ENCODE measurements around the gene BAD.

The BAD gene

GRCh38 chr11:64299847-64300648 lies 15.6 kb upstream of the BAD start, which contains the start of gene CATSPERZ:
TSS of gene CATSPERZ (plus strand) at chr11:64300358. CDS start at chr11:64300411, 53 bp downstream.
- no peak for DNase-seq (ENCODE audit: insufficient read length)
- no peak for FAIRE-seq
- TF ChIP-seq POLR2A (IDR thresholded peaks at IDR 0.05; ENCODE audit: low read depth, low read length) = no peak
- TF ChIP-seq TAF1 (IDR thresholded peaks at IDR 0.05; ENCODE audit: borderline replicate concordance, low read depth, low read length) = no peak
- TF ChIP-seq POLR2AphosphoS5 (IDR thresholded peaks at IDR 0.05; ENCODE audit: low read depth, low read length) = no peak

DNA sequence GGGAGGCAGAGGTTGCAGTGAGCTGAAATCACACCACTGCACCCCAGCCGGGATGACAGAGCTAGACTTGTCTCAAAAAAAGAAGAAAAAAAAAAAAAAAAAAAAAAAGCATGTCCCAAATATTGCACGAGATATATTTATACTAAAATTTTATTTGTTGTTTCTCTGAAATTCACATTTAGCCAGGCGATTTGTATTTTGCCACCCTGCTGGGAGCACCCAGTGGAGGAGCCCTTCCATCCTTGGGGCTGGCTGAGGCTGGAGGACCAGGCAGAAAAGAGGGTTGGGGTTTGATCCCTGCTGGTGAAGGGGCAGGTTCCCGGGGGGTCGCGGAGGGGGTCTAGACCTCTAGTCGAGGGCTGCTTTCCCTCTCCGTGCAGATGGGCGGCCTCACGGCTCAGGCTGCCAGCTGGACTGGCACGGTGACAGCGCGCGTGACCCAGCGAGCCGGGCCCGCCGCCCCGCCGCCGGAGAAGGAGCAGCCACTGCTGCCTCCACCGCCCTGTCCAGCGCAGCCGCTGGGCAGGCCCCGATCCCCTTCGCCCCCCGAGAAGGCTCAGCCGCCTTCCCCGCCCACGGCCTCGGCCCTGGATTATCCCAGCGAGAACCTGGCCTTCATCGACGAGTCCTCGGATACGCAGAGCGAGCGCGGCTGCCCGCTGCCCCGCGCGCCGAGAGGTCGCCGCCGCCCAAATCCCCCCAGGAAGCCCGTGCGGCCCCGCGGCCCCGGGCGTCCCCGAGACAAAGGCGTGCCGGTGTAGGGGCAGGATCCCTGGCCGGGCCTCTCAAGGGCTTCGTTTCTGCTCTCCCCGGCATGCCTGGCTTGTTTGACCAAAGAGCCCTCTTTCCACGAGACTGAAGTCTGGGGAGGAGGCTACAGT lies 14.7 kb upstream of the BAD start:
- TF ChIP-seq POLR2AphosphoS5 (IDR thresholded peaks at IDR 0.05; ENCODE audit: low read depth, low read length) (no peak), TAF1 (IDR thresholded peaks at IDR 0.05; ENCODE audit: borderline replicate concordance, low read depth, low read length) (no peak), POLR2A (IDR thresholded peaks at IDR 0.05; ENCODE audit: low read depth, low read length) (no peak)
- no peak for DNase-seq (ENCODE audit: insufficient read length)

GRCh38 chr11:64297699-64298358 lies 13.4 kb upstream of the BAD start:
- no peak for DNase-seq (ENCODE audit: insufficient read length)
- FAIRE-seq = no peak

More for the DNA sequence above, 14.7 kb upstream of the BAD start:
- FAIRE-seq = no peak

GRCh38 chr11:64296830-64297698 lies 12.6 kb upstream of the BAD start:
- TF ChIP-seq TAF1 (IDR thresholded peaks at IDR 0.05; ENCODE audit: borderline replicate concordance, low read depth, low read length) (no peak), POLR2A (IDR thresholded peaks at IDR 0.05; ENCODE audit: low read depth, low read length) (no peak), POLR2AphosphoS5 (IDR thresholded peaks at IDR 0.05; ENCODE audit: low read depth, low read length) (no peak)
- FAIRE-seq = no peak
- no peak for DNase-seq (ENCODE audit: insufficient read length)

More at GRCh38 chr11:64297699-64298358, 13.4 kb upstream of the BAD start:
- TF ChIP-seq TAF1 (IDR thresholded peaks at IDR 0.05; ENCODE audit: borderline replicate concordance, low read depth, low read length) (no peak), POLR2AphosphoS5 (IDR thresholded peaks at IDR 0.05; ENCODE audit: low read depth, low read length) (no peak), POLR2A (IDR thresholded peaks at IDR 0.05; ENCODE audit: low read depth, low read length) (no peak)

GRCh38 chr11:64296236-64296635 lies 11.8 kb upstream of the BAD start:
- FAIRE-seq = no peak
- TF ChIP-seq TAF1 (IDR thresholded peaks at IDR 0.05; ENCODE audit: borderline replicate concordance, low read depth, low read length) = no peak
- TF ChIP-seq POLR2A (IDR thresholded peaks at IDR 0.05; ENCODE audit: low read depth, low read length) = no peak
- TF ChIP-seq POLR2AphosphoS5 (IDR thresholded peaks at IDR 0.05; ENCODE audit: low read depth, low read length) = no peak

GRCh38 chr11:64295760-64296159 lies 11.3 kb upstream of the BAD start:
- TF ChIP-seq POLR2AphosphoS5 (IDR thresholded peaks at IDR 0.05; ENCODE audit: low read depth, low read length) = no peak
- no peak for TF ChIP-seq TAF1 (IDR thresholded peaks at IDR 0.05; ENCODE audit: borderline replicate concordance, low read depth, low read length)
- TF ChIP-seq POLR2A (IDR thresholded peaks at IDR 0.05; ENCODE audit: low read depth, low read length) = no peak
- no peak for DNase-seq (ENCODE audit: insufficient read length)
- FAIRE-seq = no peak

More at GRCh38 chr11:64296236-64296635, 11.8 kb upstream of the BAD start:
- DNase-seq (ENCODE audit: insufficient read length) = no peak

DNA sequence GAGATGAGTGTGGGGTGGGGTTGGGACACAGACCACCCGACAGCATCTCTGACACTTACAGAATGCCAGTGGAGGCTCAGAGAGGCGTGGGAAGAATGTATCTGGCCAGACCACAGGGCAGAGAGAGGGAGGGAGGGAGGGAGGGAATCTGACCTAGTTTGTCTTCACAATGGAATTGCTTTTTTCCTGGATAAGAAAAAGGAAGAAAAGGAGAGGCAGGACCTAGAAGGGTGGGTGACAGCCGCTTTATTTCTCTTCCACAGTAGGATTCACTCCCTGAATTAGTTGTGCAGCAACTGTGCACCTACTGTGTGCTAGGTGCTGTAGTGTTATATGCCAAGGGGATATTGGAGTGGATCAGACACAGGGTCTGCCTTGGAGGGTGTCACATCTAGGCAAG lies 10.3 kb upstream of the BAD start:
- TF ChIP-seq POLR2A (IDR thresholded peaks at IDR 0.05; ENCODE audit: low read depth, low read length) (no peak), TAF1 (IDR thresholded peaks at IDR 0.05; ENCODE audit: borderline replicate concordance, low read depth, low read length) (no peak), POLR2AphosphoS5 (IDR thresholded peaks at IDR 0.05; ENCODE audit: low read depth, low read length) (no peak)
- DNase-seq (ENCODE audit: insufficient read length) (no peak), FAIRE-seq (no peak)

GRCh38 chr11:64292460-64293254 lies 8.2 kb upstream of the BAD start:
- no peak for DNase-seq (ENCODE audit: insufficient read length)
- no peak for TF ChIP-seq POLR2A (IDR thresholded peaks at IDR 0.05; ENCODE audit: low read depth, low read length)
- TF ChIP-seq TAF1 (IDR thresholded peaks at IDR 0.05; ENCODE audit: borderline replicate concordance, low read depth, low read length) = no peak
- no peak for TF ChIP-seq POLR2AphosphoS5 (IDR thresholded peaks at IDR 0.05; ENCODE audit: low read depth, low read length)
- FAIRE-seq = no peak

DNA sequence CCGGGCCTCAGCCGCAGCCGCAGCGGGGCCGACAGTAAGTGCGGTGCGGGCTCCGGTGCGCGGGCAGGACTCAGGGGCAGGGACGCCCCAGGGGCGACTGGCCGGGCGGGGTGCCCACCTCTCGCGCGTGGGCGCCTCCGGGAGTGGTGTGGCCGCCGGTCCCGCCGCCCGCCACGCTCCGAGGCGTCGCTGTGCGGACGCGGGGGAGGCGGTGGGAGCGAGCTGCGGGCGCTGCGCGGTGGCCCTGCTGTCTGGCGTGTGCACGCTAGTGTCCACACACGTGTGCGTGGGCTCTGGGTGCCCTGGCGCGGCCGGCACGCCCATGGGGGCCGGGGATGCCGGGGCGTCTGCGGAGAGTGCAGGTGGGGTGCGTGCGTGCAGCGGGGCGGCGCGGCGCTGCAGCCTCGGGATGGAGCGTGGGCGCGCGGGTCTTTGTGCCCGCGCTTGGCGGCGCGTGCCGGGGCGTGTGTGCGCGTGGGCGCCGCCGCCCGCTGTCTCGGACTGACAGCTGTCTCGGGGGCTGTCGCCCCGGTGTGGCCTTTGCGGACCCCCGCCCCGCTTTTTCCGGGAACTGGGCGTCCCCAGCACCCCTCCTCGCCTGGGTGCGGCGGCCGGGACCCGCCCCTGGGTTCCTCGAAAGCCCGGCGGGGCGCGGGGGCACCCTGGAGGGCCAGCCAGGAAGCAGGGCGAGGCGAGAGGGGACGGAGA lies 7.4 kb upstream of the BAD start:
- no peak for TF ChIP-seq TAF1 (IDR thresholded peaks at IDR 0.05; ENCODE audit: borderline replicate concordance, low read depth, low read length)
- TF ChIP-seq POLR2A (IDR thresholded peaks at IDR 0.05; ENCODE audit: low read depth, low read length) = no peak
- no peak for TF ChIP-seq POLR2AphosphoS5 (IDR thresholded peaks at IDR 0.05; ENCODE audit: low read depth, low read length)
- FAIRE-seq (no peak), DNase-seq (ENCODE audit: insufficient read length) (no peak)

All from GM12892 (cell line).